Bronchial epithelial cell (primary cell): ENCODE measurements around the gene HOXD4. TPM values are rescaled to one million over a fixed set of nuclear protein-coding genes. Genes with fewer than 3 reads are reported as not detected.

Source experiments
- DNase-seq: peaks from one replicate; pipeline ENCODE4 v3.0.0-alpha.2; 2010; ENCODE audit warnings: low read depth
- FAIRE-seq: peaks from 2 replicates; lab custom pipeline; 2011; peaks lifted over from hg19 to GRCh38; lab: Jason Lieb, UNC
- H3K27me3 ChIP-seq: 2 replicates; pipeline ENCODE4 v1.5.1; 2011; ENCODE audit warnings: low read length; ENCODE audit not compliant: control insufficient read depth, insufficient read depth
- H3K36me3 ChIP-seq: 2 replicates; pipeline ENCODE4 v1.5.1; 2011; ENCODE audit warnings: low read length; ENCODE audit not compliant: control insufficient read depth, insufficient read depth
- H3K4me3 ChIP-seq: 2 replicates; pipeline ENCODE4 v1.5.1; 2011; ENCODE audit warnings: mild to moderate bottlenecking, low read depth, low read length, control low read depth
- total RNA-seq: library from RNA; depleted of rRNA; stranded (reverse); fragments of >200 nt; gene quantifications from 2 replicates; pipeline ENCODE4 v1.2.1, GENCODE V29; 2014
- TF ChIP-seq, protein P1 (sequence below): IDR thresholded peaks from 2 replicates; pipeline ENCODE4 v1.5.1; 2011; ENCODE audit warnings: mild to moderate bottlenecking, moderate library complexity, low read length, control low read depth, inconsistent platforms; ENCODE audit not compliant: insufficient read depth, severe bottlenecking

The HOXD4 gene
- total RNA-seq, 1 donor from 2014 or later: not detected

DNA sequence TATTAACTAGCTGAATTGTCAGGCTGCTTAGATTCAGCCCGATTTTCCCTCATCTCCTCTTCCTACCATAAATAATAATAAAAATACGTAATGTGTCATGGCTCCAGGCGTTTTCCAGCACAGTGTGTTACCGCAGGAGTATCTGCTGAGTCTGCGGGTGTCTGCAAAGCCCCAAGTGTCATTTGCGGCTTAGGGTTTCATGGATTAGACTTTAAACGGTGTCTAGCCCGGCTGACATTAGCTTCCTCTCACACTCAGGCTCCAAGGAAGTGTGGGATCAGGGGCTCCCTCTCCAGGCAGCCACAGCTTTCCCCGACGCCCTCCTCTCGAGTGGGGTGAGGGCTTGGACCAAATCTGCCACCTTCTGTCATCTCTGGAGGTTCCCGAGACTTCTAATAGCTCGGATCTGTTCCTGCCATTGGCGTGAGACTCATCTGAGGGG is 23.1 kb downstream of the HOXD4 start:
- TF ChIP-seq, protein P1, sequence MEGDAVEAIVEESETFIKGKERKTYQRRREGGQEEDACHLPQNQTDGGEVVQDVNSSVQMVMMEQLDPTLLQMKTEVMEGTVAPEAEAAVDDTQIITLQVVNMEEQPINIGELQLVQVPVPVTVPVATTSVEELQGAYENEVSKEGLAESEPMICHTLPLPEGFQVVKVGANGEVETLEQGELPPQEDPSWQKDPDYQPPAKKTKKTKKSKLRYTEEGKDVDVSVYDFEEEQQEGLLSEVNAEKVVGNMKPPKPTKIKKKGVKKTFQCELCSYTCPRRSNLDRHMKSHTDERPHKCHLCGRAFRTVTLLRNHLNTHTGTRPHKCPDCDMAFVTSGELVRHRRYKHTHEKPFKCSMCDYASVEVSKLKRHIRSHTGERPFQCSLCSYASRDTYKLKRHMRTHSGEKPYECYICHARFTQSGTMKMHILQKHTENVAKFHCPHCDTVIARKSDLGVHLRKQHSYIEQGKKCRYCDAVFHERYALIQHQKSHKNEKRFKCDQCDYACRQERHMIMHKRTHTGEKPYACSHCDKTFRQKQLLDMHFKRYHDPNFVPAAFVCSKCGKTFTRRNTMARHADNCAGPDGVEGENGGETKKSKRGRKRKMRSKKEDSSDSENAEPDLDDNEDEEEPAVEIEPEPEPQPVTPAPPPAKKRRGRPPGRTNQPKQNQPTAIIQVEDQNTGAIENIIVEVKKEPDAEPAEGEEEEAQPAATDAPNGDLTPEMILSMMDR: no peak
- no peaks in the 10 kb centered on the region for H3K36me3 ChIP-seq

GRCh38 chr2:176174824-176175708 is 23.7 kb downstream of the HOXD4 start:
- Histone ChIP-seq H3K36me3 (no peaks in the 10 kb centered on the region), H3K4me3 (no peak overlapping the region), H3K27me3 (peaks cover 73% of the 10 kb centered on the region)
- TF ChIP-seq, protein P1: no peak
- DNase-seq (no peak), FAIRE-seq (no peak)

More for the DNA sequence above, 23.1 kb downstream of the HOXD4 start:
- no peak for DNase-seq
- H3K4me3 ChIP-seq: no peak overlapping the region
- peaks cover 71% of the 10 kb centered on the region for H3K27me3 ChIP-seq
- no peak for FAIRE-seq

DNA sequence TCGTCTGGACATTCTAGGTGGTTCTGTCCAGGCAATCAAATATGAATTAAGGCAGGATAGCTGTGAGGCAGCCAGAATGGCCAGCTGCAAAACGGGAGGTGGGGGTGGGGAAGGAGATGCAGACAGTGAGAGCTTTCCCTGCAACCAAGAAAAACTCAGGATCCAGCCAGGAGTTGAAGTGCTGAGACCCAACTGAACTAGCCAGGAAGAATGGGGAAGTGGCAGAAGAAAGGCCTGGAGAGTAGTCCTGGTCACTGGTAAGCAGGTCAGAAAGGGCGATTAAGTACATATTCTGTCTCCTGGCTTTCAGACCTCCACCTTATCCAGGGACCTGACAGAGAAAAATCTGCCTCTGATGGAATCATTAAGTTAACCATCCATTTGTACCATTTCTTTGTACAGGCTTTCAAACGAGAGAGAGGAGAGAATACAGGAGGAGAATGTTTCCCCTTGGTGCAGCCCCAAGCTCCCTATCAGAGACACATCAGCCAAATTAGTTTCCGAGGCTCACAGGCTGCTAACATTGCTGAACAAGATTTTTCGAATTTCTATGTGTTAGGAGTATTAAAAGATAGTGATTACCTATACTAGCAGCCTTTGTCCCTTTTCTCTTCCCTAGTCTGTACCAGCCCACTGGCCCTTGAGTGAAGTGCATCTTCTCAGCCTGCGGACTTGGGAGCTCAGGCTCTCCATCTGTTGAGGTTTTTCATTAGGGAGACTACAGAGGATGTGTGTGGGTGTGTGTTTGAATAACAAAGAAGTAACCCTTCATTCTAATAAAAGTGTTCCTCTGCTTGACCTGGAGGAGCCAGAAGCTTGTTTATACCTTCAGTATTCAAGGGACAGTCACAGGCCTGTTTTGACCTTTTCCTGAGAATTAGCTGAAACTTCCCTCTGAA is 24.6 kb downstream of the HOXD4 start:
- TF ChIP-seq, protein P1: no peak
- Histone ChIP-seq H3K36me3 (no peaks in the 10 kb centered on the region), H3K4me3 (no peak overlapping the region), H3K27me3 (peaks cover 70% of the 10 kb centered on the region)
- FAIRE-seq (no peak), DNase-seq (no peak)

GRCh38 chr2:176177580-176178037 is 26.3 kb downstream of the HOXD4 start:
- H3K36me3 ChIP-seq: no peaks in the 10 kb centered on the region
- TF ChIP-seq, protein P1: no peak
- DNase-seq: no peak
- no peak overlapping the region for H3K4me3 ChIP-seq
- FAIRE-seq: no peak
- H3K27me3 ChIP-seq: peaks cover 59% of the 10 kb centered on the region

GRCh38 chr2:176178038-176178756 is 26.8 kb downstream of the HOXD4 start:
- Histone ChIP-seq H3K4me3 (peak overlapping the region; percentile 17), H3K36me3 (no peaks in the 10 kb centered on the region), H3K27me3 (peaks cover 57% of the 10 kb centered on the region)
- TF ChIP-seq, protein P1: no peak
- peak; percentile 60 for DNase-seq
- FAIRE-seq: no peak
